Memory B cell (primary cell): ENCODE results near the gene SLC6A6.
"Not testable (repeated sequence)": the region's sequence is repeated elsewhere in the genome, so short reads cannot be mapped to it uniquely, and the experiment has no call there.

Source experiments
- ATAC-seq: fragments of 150-1000 bp; cut with Tn5 transposase; 2 replicates; pipeline ENCODE4 v1.10.0; 2021; ENCODE audit warnings: low read depth, mild to moderate bottlenecking, moderate library complexity
- DNase-seq, 2 donors: peaks; one replicate each; pipeline ENCODE4 v3.0.0; 2022; ENCODE audit warnings: low spot score in 2 of 2
- H3K27ac Mint-ChIP-seq: one replicate; pipeline ENCODE4 v1.8.0; 2022; ENCODE audit warnings: mild to moderate bottlenecking, moderate library complexity, mixed read lengths
- H3K27me3 Mint-ChIP-seq: one replicate; pipeline ENCODE4 v1.8.0; 2022; ENCODE audit warnings: mixed read lengths
- H3K36me3 Mint-ChIP-seq: one replicate; pipeline ENCODE4 v1.8.0; 2022; ENCODE audit warnings: mild to moderate bottlenecking, mixed read lengths
- H3K4me1 Mint-ChIP-seq: one replicate; pipeline ENCODE4 v1.8.0; 2022; ENCODE audit warnings: mixed read lengths
- H3K4me3 Mint-ChIP-seq: one replicate; pipeline ENCODE4 v1.8.0; 2022; ENCODE audit warnings: mild to moderate bottlenecking, moderate library complexity, mixed read lengths
- H3K9me3 Mint-ChIP-seq: one replicate; pipeline ENCODE4 v1.8.0; 2022; ENCODE audit warnings: mixed read lengths

Gene SLC6A6

DNA sequence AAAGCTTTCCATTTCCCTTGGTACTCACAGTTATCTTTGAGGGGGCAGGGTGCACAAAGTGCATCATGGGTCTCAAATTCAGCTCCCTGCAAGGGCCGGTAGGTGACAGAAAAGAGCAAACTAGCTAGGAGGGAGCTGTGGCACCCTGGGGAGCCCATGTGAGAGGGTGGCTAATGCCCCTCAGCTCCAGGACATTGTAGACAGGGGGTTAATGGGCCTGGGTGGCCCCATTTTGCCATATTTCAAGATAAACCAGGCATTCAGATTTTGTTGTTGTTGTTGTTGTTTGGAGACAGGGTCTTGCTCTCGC lies 3.7 kb upstream of the SLC6A6 start:
- no peaks in the 10 kb centered on the region for H3K36me3 Mint-ChIP-seq
- H3K27me3 Mint-ChIP-seq = no peaks in the 10 kb centered on the region
- DNase-seq (no peak), ATAC-seq (no peak)
- no peak overlapping the region for H3K4me3 Mint-ChIP-seq
- H3K9me3 Mint-ChIP-seq = no peaks in the 10 kb centered on the region
- no peak overlapping the region for H3K27ac Mint-ChIP-seq
- H3K4me1 Mint-ChIP-seq = peaks cover 30% of the 10 kb centered on the region

DNA sequence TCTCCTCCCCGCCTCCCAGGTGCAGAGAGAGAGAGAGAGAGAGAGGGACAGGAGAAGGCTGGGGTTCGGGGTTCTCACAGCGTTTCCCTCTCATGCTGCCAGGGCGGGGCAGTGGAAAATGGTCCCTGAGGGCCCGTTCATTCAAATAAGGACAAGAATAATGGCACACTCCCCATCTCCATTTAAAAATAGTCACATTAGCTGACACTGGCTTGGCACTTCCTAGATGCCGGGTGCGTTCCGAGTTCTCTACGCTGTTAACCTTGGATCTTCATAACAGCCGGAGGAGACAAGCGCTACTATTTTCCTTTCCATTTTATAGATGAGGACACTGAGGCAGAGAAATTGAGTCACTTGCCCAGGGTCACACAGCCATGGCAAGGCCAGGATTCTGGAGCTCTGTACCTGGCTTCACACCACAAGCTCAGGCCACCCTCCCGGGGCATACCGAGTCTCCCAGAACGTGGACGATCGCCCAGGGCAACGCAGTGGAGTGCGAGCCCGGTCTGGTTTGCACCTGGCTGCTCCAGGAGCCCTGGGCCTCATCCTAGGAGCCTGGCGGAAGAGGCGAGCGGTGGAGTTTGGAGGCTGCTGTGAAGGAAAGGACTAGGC lies 608 bp upstream of the SLC6A6 start:
- Mint-ChIP-seq H3K27me3 (no peaks in the 10 kb centered on the region), H3K9me3 (no peaks in the 10 kb centered on the region), H3K4me3 (peak overlapping the region; percentile 100), H3K27ac (peak overlapping the region; percentile 97), H3K4me1 (peaks cover 48% of the 10 kb centered on the region), H3K36me3 (no peaks in the 10 kb centered on the region)
- DNase-seq = no peak
- ATAC-seq = no peak

DNA sequence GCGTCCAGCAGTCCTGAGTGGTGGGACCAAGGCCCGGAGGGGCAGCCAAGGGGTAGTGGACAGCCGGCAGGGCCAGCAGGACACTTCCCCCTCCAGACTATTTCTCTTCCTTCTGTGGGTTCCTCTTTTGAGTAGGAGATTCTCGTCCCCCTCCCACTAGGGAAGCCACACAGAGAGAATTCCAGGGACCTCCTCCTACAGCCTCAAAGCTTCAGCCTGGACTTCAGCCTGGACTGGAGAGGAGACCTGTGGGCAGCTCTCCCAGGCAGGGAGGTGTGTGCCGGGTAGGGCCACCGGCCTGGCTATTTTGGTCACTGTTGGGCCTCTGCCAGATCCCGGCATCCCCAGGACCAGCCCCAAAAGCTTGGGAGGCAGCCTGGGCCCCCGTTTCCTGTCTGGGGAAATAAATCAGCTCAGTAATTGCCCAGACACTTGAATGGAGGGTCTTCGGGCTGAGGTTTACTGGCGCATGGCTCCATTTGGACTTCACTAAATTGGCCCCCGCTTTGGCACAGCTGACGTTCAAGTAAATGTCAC lies 1.3 kb downstream of the SLC6A6 start:
- Mint-ChIP-seq H3K9me3 (no peaks in the 10 kb centered on the region), H3K4me3 (peak overlapping the region; percentile 100), H3K4me1 (peaks cover 45% of the 10 kb centered on the region), H3K27me3 (no peaks in the 10 kb centered on the region), H3K27ac (peak overlapping the region; percentile 97), H3K36me3 (peaks cover 3% of the 10 kb centered on the region)
- ATAC-seq (no peak), DNase-seq (no peak)

DNA sequence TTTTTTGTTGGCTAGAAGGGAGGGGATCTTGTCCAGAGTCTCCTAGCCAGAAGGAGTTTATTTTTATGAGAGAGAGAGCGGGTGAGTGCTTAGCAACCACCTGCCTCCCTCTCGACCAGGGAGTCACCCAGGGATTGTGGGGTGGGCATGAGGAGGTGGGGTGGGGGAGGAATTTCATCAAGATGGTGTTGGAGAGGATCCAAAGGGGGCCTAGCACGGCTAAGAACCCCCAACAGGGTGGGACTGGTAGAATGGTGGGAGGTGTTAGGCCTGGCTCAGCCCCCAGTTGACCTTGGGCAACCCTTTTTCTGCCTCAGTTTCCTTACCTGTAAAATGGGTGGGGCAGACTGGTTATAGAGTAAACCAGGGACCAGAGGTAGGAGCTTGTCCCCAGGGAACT lies 1.8 kb downstream of the SLC6A6 start:
- ATAC-seq = no peak

DNA sequence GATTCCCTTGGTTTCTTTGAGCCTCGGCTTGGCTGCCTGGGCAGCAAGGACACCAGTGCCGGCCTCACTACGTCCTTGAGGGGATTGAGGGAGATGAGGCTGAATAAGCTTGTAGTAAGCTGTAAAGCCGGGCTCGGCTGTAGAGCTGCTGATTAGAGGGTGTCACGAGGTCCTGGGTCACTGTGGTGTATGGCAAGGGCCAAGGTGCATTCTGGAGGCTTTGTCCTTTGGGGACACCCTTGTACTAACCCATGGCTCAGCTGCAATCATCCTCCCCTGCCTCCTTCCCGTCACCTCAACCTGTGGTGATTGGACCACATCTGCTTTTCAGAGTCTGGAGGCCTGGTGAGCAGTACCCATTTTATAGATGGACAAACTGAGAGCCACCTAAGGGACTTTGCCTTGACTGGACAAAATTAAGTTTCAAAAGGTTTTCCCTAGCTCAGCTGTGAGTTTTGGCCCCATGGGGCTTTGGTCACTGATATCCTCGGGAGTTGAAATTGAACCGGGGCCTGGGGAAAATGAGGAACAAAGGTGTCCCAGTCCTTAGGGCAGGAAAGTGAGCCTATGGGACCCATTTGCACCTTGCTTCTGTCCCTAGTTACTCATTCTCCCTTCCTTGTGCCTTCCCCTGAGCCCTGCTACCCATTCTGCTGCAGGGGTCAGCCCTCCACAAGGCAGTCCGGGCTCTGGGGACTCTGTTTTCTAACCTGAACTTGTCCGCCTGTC lies 2.4 kb downstream of the SLC6A6 start:
- Mint-ChIP-seq H3K9me3 (no peaks in the 10 kb centered on the region), H3K4me1 (peaks cover 44% of the 10 kb centered on the region), H3K36me3 (peaks cover 3% of the 10 kb centered on the region), H3K4me3 (peak overlapping the region; percentile 100), H3K27me3 (no peaks in the 10 kb centered on the region), H3K27ac (peak overlapping the region; percentile 81)
- DNase-seq = no peak
- ATAC-seq = no peak

More for the DNA sequence above, 1.8 kb downstream of the SLC6A6 start:
- no peak for DNase-seq
- H3K36me3 Mint-ChIP-seq = peaks cover 3% of the 10 kb centered on the region
- peaks cover 44% of the 10 kb centered on the region for H3K4me1 Mint-ChIP-seq
- peak overlapping the region; percentile 100 for H3K4me3 Mint-ChIP-seq
- no peaks in the 10 kb centered on the region for H3K27me3 Mint-ChIP-seq
- H3K27ac Mint-ChIP-seq = peak overlapping the region; percentile 47
- H3K9me3 Mint-ChIP-seq = no peaks in the 10 kb centered on the region

DNA sequence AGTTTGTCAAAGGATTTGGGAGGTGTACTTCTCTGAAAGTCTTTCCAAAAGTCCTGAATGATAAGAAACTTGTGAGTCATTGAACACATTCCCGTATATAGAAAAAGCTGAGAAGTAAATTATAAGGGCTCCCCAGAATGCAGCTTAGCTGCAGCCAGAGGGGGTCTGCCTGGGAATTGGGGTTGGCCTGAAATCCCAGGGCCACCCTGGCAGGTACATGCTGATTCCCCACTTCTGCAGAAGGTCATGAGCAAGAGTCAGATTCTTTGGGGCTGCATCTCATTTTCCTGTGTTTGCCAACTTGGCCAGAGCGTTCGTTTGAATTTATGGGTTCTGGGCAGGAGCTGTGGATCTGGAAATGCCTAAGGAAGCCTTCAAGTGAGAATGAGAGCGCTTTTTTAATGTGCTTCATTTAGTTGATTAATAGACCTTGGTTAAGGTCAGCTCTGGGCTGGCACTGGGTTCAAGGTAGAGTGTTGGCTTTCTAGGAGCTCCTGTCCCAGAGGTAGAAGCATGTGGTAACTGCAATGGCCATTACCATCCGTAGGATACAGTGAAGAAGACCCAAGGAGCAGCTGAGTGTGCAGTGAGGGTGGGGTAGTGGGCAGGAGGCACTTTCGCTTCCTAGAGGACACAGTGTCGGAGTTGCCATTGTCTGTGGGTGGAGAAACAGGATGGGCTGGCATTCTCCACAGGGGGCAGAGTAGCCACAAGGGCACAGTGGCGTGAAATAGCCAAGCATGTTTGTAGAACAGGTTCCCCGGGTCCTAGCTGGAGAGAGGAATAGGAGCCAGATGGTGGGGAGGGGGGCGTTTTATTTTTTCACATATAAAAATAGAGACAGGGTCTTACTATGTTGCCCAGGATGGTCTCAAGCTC lies 3.2 kb downstream of the SLC6A6 start:
- no peaks in the 10 kb centered on the region for H3K27me3 Mint-ChIP-seq
- peaks cover 48% of the 10 kb centered on the region for H3K4me1 Mint-ChIP-seq
- H3K4me3 Mint-ChIP-seq = peak overlapping the region; percentile 37
- DNase-seq (no peak), ATAC-seq (no peak)
- peaks cover 3% of the 10 kb centered on the region for H3K36me3 Mint-ChIP-seq
- H3K9me3 Mint-ChIP-seq = no peaks in the 10 kb centered on the region
- H3K27ac Mint-ChIP-seq = peak overlapping the region; percentile 81

DNA sequence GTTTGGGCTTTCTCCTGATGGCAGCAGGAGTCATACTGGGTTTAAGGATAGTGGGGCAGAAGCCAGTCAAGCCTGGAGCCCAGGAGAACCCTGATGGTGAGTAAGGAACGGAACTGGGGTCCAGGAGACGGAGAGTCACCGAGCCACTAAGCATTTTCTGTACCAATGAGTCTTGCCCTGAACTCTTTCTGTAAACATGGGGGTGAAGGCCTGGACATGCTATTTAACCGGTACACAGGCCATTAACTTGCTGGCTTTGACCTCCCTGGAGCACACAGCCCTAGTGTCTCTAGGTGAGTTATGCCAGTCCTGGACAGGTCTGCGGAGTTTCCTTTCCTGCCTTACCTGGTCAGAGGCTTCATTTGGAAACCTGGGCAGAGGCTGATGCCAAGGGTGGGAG lies 3.9 kb downstream of the SLC6A6 start:
- Mint-ChIP-seq H3K9me3 (no peaks in the 10 kb centered on the region), H3K4me3 (peak overlapping the region; percentile 25), H3K27ac (peak overlapping the region; percentile 81), H3K36me3 (peaks cover 3% of the 10 kb centered on the region), H3K27me3 (no peaks in the 10 kb centered on the region), H3K4me1 (peaks cover 50% of the 10 kb centered on the region)
- DNase-seq (no peak), ATAC-seq (no peak)

DNA sequence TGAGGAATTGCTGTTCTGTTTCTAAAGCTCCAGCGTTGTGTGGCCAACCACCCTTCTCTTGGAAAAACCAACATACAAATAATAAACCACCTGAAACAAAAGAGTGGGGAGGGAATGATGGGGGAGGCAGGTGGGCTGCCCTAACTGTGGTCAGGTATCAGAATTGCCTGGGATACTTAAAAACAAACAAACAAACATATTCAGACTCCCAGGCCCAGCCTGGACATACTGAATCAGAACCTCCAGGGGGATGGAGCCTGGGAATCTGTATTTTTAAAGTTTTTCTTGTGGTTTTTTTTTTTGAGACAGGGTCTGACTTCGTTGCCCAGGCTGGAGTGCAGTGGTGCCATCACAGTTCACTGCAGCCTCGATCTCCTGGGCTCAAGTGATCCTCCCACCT lies 4.4 kb downstream of the SLC6A6 start:
- Mint-ChIP-seq H3K27me3 (no peaks in the 10 kb centered on the region), H3K36me3 (peaks cover 3% of the 10 kb centered on the region), H3K27ac (peak overlapping the region; percentile 81), H3K4me1 (peaks cover 50% of the 10 kb centered on the region), H3K4me3 (no peak overlapping the region), H3K9me3 (no peaks in the 10 kb centered on the region)
- ATAC-seq = no peak
- no peak for DNase-seq

DNA sequence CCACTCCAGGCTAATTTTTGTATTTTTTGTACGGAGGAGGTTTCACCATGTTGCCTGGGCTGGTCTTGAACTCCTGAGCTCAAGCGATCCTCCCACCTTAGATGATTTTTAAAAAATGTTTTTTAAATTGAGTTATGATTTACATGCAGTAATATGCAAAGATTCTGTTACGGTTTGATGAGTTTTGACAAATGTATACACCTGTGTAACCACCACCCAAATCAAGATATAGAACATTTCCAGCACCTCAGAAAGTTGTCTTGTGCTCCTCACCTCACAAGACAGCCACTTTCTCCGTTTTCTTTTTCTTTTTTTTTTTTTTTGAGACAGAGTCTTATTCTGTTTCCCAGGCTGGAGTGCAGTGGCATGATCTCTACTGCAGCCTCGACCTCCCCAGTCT lies 4.8 kb downstream of the SLC6A6 start:
- Mint-ChIP-seq H3K27me3 (no peaks in the 10 kb centered on the region), H3K4me1 (peaks cover 49% of the 10 kb centered on the region), H3K9me3 (no peaks in the 10 kb centered on the region), H3K36me3 (peaks cover 3% of the 10 kb centered on the region), H3K27ac (peak overlapping the region; percentile 74), H3K4me3 (peak overlapping the region; percentile 52)
- DNase-seq (no peak), ATAC-seq (no peak)

DNA sequence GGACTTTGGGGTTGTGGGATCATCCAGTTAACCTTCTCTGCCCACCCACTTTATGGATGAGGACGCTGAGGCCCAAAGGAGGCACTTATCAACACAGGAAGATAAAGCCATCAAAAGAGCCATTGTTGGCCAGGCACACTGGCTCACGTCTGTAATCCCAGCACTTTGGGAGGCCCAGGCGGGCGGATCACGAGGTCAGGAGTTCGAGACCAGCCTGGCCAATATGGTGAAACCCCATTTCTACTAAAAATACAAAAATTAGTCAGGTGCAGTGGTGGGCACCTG lies 7.3 kb downstream of the SLC6A6 start:
- not testable (repeated sequence) for DNase-seq, H3K4me3 Mint-ChIP-seq, H3K36me3 Mint-ChIP-seq, H3K9me3 Mint-ChIP-seq, H3K27me3 Mint-ChIP-seq, H3K27ac Mint-ChIP-seq, ATAC-seq
- peaks cover 39% of the 10 kb centered on the region for H3K4me1 Mint-ChIP-seq

DNA sequence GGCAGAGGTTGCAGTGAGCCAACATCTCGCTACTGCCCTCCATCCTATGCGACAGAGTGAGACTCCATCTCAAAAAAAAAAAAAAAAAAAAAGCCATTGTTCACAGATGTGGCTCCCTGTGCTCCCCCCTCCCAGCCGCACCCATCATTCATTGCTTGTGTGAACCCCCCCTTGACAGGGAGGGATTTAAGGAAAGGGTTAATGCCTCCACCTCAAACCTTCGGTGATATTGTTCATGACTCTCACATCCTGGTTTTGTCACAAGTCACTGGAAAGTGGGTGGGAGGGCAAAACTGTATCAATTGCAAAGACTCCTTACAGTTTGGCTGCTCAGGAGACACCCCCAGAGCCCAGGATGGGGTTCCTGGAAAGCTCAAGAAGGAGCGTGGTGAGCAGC lies 7.7 kb downstream of the SLC6A6 start:
- H3K9me3 Mint-ChIP-seq = no peaks in the 10 kb centered on the region
- H3K36me3 Mint-ChIP-seq = peaks cover 7% of the 10 kb centered on the region
- DNase-seq (no peak), ATAC-seq (no peak)
- no peak overlapping the region for H3K27ac Mint-ChIP-seq
- H3K4me3 Mint-ChIP-seq = no peak overlapping the region
- H3K4me1 Mint-ChIP-seq = peaks cover 41% of the 10 kb centered on the region
- no peaks in the 10 kb centered on the region for H3K27me3 Mint-ChIP-seq

DNA sequence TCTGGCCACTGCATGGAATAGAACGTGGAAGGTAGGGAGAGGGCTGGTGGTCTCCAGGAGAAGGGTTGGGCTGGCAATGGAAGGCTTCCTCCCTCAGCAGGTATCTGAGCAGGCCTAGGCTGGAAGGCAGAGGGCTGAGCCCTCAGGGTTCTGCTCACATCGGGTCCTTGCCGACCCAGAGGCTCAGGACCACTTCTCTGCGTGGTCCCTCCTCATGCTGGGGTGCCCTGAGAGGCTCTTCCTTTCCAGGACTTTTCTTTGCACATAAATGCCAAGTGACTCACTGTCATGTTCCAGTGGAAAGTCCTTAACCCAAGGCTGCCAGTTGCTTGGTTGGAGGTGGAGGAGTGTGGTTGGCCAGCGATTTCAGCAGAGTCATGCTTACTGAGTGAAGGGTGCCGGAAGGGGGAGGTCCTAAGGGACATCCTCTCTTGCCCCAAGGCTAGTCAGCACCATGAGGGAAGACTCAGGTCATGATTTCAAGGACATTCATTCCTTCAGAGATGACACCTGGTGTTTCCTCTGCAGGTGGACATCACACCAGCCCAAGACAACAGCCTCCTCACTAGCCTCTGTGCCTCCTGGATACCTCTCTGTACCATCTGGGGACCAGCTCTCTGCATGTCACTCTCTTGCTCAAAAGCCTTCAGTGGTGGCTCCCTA lies 8.2 kb downstream of the SLC6A6 start:
- no peak for DNase-seq
- H3K4me3 Mint-ChIP-seq = no peak overlapping the region
- H3K27me3 Mint-ChIP-seq = no peaks in the 10 kb centered on the region
- peaks cover 36% of the 10 kb centered on the region for H3K4me1 Mint-ChIP-seq
- no peak overlapping the region for H3K27ac Mint-ChIP-seq
- peaks cover 7% of the 10 kb centered on the region for H3K36me3 Mint-ChIP-seq
- ATAC-seq = peak; percentile 47
- H3K9me3 Mint-ChIP-seq = no peaks in the 10 kb centered on the region

DNA sequence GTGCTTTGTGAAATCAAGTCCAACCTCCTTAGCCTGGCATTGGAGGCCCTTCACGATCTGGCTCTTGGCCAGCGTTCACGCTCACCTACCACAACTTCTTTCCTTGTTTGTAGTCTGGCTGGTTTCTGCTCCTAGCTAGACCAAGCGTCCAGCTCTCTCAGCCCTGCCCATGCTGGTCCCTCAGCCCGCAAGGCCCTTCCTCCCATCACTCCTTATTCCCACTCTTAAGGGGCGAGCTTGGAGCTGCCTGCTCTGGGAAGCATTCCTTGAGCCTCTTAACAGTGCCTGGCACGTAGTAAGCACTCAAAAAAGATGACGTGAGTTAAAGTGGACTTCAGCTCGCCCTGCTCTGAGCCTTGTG lies 8.7 kb downstream of the SLC6A6 start:
- DNase-seq (no peak), ATAC-seq (no peak)
- Mint-ChIP-seq H3K36me3 (peaks cover 8% of the 10 kb centered on the region), H3K27ac (peak overlapping the region; percentile 35), H3K9me3 (no peaks in the 10 kb centered on the region), H3K4me1 (peaks cover 31% of the 10 kb centered on the region), H3K27me3 (no peaks in the 10 kb centered on the region), H3K4me3 (no peak overlapping the region)

DNA sequence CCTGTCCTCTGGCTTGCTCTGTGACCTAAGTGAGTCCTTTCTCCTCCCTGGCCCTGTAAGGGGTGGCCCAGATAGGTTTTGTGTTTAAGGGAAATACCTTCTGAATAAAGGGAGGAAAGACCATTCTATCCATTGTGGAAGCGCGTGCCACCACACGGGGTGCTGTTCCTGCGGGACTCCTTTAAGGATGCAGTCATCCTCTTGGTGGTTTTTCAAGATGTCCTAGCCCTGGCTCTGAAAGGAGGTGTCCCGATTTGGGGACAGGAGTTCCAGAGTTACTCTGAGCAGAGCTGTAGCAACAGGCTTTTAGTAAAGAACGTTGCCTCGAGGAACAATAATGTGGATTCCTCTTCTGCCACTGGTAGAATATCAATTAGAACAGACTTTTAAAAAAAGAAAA lies 9.6 kb downstream of the SLC6A6 start:
- no peaks in the 10 kb centered on the region for H3K27me3 Mint-ChIP-seq
- DNase-seq = no peak
- peaks cover 26% of the 10 kb centered on the region for H3K4me1 Mint-ChIP-seq
- no peak for ATAC-seq
- H3K9me3 Mint-ChIP-seq = no peaks in the 10 kb centered on the region
- H3K36me3 Mint-ChIP-seq = peaks cover 10% of the 10 kb centered on the region
- H3K4me3 Mint-ChIP-seq = no peak overlapping the region
- peak overlapping the region; percentile 35 for H3K27ac Mint-ChIP-seq
